Nephron (organoid): Measurements from ENCODE around the gene BTBD2.
A peak's percentile ranks its signal among the peaks of the same experiment; 100 is the strongest.

Experiments
- H3K27ac Mint-ChIP-seq, 3 experiments: 2 replicates each; pipeline ENCODE4 v1.8.0; 2020; ENCODE audit warnings: mixed read lengths in 3 of 3, mild to moderate bottlenecking in 2 of 3, moderate library complexity in 1 of 3
- H3K27me3 Mint-ChIP-seq: 2 replicates; pipeline ENCODE4 v1.8.0; 2021; ENCODE audit warnings: low read depth, mild to moderate bottlenecking, moderate library complexity, mixed read lengths
- H3K36me3 Mint-ChIP-seq: 2 replicates; pipeline ENCODE4 v1.8.0; 2020; ENCODE audit warnings: low read depth, mixed read lengths
- H3K4me1 Mint-ChIP-seq: 2 replicates; pipeline ENCODE4 v1.8.0; 2020; ENCODE audit warnings: mixed read lengths
- H3K4me3 Mint-ChIP-seq, 3 experiments: 2 replicates each; pipeline ENCODE4 v1.8.0; 2020; ENCODE audit warnings: mild to moderate bottlenecking in 3 of 3, mixed read lengths in 3 of 3, moderate library complexity in 2 of 3
- H3K9me3 Mint-ChIP-seq: 2 replicates; pipeline ENCODE4 v1.8.0; 2020; ENCODE audit warnings: mixed read lengths
- CTCF ChIP-seq, 3 experiments: fragments of 200-600 bp; sonication (generic); IDR thresholded peaks; one replicate each; pipeline ENCODE4 v1.5.0; 2021; ENCODE audit warnings: antibody characterized with exemption in 3 of 3; ENCODE audit not compliant: unreplicated experiment in 3 of 3

The BTBD2 gene

GRCh38 chr19:1941146-1942077, 74.1 kb downstream of the BTBD2 start, which contains the start of gene CSNK1G2:
Gene CSNK1G2 (plus strand): TSS chr19:1941172. CDS start chr19:1969773, 28,601 bp downstream.
- no peaks in the 10 kb centered on the region for H3K9me3 Mint-ChIP-seq
- H3K36me3 Mint-ChIP-seq: no peaks in the 10 kb centered on the region
- TF ChIP-seq CTCF (IDR thresholded peaks at IDR 0.05; ENCODE audit: unreplicated experiment in 3 of 3): no peak
- peaks cover 4% of the 10 kb centered on the region for H3K27me3 Mint-ChIP-seq
- peak within 1 kb of the TSS; percentile 92 to 95 (median 94) for H3K4me3 Mint-ChIP-seq
- H3K4me1 Mint-ChIP-seq: peaks cover 22% of the 10 kb centered on the region
- peak within 1 kb of the TSS; percentile 98 for H3K27ac Mint-ChIP-seq

- H3K27me3 Mint-ChIP-seq: peaks cover 4% of the 10 kb centered on the region
- no peak for TF ChIP-seq CTCF (IDR thresholded peaks at IDR 0.05; ENCODE audit: unreplicated experiment in 3 of 3)
- H3K4me1 Mint-ChIP-seq: peaks cover 21% of the 10 kb centered on the region
- peak overlapping the region in 2 of 3 experiments; percentile 64 to 76 for H3K27ac Mint-ChIP-seq
- no peaks in the 10 kb centered on the region for H3K36me3 Mint-ChIP-seq
- no peaks in the 10 kb centered on the region for H3K9me3 Mint-ChIP-seq
- H3K4me3 Mint-ChIP-seq: peak overlapping the region; percentile 37 to 71 (median 63)
These were observed 77.4 kb downstream of the BTBD2 start for GRCh38 chr19:1938071-1938470.

DNA sequence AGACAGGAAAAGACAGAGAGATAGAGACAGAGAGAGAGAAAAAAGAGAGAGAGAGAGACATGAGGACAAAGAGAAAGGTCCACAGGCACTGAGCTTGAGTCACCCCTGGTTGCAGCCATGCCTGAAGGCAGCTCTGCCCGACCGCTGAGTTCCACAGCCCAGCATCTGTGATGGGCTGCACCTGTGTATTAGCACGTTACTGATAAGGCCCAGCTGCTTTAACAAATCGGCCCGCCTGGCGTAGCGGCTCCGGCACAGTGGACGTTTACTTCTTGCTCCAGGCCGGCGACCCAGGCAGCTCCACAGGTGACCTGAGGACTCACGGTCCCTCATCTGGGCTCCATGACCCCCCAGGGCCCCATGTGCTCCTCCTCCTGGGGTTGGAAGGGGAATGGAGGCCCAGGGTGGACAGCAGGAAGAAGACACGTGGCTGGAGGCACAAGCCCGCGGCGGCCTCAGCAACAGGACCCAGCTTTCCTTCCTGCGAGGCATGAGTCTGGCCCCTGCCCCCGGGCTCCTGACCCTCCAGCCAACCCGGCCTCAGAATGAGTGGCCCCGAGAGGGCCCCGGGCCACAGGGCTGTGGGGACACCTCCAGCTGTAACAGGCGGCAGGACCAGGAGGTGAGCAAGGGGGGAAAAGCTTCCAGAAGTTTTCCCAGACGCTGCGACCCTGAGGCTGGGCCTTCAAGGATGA, 78.5 kb downstream of the BTBD2 start:
- Mint-ChIP-seq H3K4me1 (peaks cover 16% of the 10 kb centered on the region), H3K27me3 (peaks cover 8% of the 10 kb centered on the region), H3K27ac (peak overlapping the region; percentile 9 to 70 (median 11)), H3K4me3 (peak overlapping the region; percentile 43 to 60 (median 49)), H3K9me3 (no peaks in the 10 kb centered on the region), H3K36me3 (no peaks in the 10 kb centered on the region)
- TF ChIP-seq CTCF (IDR thresholded peaks at IDR 0.05; ENCODE audit: unreplicated experiment in 3 of 3): no peak

GRCh38 chr19:1936430-1936829, 79.1 kb downstream of the BTBD2 start:
- H3K4me1 Mint-ChIP-seq: peaks cover 16% of the 10 kb centered on the region
- H3K27me3 Mint-ChIP-seq: peaks cover 8% of the 10 kb centered on the region
- no peaks in the 10 kb centered on the region for H3K9me3 Mint-ChIP-seq
- H3K4me3 Mint-ChIP-seq: peak overlapping the region; percentile 43 to 60 (median 49)
- peak overlapping the region; percentile 9 to 70 (median 11) for H3K27ac Mint-ChIP-seq
- H3K36me3 Mint-ChIP-seq: no peaks in the 10 kb centered on the region
- TF ChIP-seq CTCF (IDR thresholded peaks at IDR 0.05; ENCODE audit: unreplicated experiment in 3 of 3): no peak

DNA sequence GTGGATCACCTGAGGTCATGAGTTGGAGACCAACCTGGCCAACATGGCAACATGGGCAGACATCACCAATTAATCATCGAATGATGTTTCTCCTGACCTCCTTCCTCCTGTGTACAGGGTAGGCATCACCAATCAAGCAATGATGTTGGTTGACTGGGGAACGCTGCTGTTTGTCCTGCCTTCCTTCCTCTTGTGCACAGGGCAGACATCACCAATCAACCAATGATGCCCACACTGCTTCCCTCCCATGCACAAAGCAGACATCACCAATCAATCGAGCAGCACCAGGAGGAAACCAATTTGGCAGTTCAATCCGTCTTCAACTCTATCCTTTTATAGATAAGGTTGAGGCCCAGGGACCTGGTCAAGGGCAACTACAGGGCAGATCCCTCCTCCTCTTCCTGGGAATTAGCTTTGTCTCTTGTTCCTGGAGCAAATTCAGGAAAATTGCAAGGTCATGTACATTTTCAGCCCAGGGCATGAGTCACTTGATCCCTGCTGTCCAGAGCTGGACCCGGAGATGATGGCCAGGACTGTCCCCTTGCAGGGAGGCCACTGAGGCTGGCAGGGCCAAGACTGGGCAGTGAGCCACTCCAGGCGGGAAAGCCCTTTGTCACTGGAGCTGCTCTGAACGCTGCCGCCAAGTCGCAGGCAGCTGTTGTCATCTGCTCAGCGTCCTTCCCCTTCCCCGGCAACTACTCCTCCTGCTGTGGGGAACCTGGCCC, 79.9 kb downstream of the BTBD2 start:
- H3K4me3 Mint-ChIP-seq: peak overlapping the region in 1 of 3 experiments; percentile 17
- H3K4me1 Mint-ChIP-seq: peaks cover 16% of the 10 kb centered on the region
- peak overlapping the region in 1 of 3 experiments; percentile 70 for H3K27ac Mint-ChIP-seq
- H3K36me3 Mint-ChIP-seq: no peaks in the 10 kb centered on the region
- no peak for TF ChIP-seq CTCF (IDR thresholded peaks at IDR 0.05; ENCODE audit: unreplicated experiment in 3 of 3)
- peaks cover 8% of the 10 kb centered on the region for H3K27me3 Mint-ChIP-seq
- no peaks in the 10 kb centered on the region for H3K9me3 Mint-ChIP-seq
